Activated CD8-positive, alpha-beta memory T cell treated with anti-CD3 and anti-CD28 coated beads, Interleukin-2, amount 50 U/mL, for 24 hours (primary cell): ENCODE results near the gene ADAMTS4.

ENCODE experiments used
- DNase-seq: peaks from one replicate; pipeline ENCODE4 v3.0.0-alpha.2; 2020; ENCODE audit errors: extremely low read depth

Gene ADAMTS4

DNA sequence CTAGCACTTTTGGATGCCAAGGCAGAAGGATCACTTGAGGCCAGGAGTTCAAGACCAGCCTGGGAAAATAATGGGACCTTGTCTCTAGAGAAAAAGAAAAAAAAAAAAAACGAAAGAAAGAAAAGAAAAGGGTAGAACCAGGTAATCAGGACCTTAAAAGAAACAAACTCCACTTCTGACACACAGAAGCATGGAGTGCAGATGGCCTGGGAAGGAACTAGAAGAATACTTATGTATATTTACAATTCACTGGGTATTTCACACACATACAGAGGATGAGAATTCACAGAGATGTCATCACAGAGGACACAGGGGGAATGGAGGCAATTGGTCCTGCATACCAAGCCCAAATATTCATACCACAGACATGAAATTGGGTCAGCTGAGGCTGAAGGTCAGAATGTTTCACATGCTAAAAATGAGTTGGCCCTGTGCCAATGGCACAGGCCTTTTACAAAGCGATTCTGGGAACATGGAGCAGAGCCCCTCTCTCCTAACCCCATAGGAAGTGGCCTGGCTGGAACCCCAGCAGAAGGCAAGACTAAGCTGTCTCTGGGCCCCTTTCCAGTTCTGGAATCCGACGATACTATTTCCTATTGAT lies 26.0 kb downstream of the ADAMTS4 start:
- DNase-seq = no peak

DNA sequence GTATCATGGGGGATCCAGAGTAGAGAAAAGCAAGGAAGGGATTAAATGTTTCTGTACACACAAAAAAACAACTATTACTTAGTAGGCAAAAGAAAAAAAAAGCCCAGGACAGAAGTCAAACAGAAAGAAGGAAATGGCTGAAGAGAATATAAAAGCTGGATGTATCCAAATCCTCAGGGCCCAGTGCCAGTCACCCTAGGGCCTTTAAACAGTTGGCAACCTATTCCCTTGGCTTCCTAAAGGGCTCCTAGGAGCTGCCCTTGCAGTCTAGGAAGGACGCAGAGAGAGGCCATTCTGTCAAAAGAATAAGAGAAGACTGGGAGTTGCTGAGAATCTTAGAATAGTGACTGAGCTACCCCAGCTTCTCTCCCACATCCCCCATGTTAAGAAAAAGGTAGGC lies 26.5 kb downstream of the ADAMTS4 start:
- DNase-seq = no peak

DNA sequence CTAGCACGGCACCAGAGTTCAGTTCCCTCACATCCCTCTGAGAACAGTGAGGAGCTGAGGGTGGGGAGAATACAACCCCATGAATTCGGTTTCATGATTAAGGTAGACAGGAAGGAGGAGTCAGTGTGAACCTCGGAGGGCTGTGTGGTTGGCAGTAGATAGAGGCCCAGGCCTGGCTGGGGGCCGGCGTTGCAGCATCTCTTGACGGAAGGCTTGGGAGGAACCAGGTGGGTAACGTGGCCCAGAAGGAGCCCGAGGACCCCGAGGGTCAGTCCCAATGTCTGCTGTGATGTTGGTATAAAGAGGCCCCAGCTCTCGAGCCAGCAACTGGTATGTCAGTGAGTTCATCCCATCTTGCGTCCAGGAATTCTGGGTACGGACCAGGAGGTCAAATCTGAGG lies 27.2 kb downstream of the ADAMTS4 start:
- no peak for DNase-seq

DNA sequence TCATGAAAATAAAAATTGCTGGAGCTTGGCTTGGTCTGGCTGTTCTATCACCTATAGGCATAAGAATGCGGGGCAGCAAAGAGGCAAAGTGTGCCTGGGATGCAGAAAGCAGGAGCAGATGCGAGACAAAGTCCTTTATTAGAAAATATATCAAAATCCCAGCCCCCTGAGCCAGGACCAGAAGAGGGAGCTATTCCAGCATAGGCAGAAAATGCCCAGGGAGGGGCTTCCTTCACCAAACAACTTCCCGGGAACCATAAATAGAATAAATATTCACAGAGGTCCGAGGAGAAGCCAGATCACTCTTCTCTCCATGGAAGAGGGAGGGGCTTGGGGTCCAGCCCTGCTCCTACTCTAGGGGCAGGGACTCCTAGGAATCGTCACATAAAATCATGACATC lies 27.7 kb downstream of the ADAMTS4 start:
- DNase-seq = no peak

DNA sequence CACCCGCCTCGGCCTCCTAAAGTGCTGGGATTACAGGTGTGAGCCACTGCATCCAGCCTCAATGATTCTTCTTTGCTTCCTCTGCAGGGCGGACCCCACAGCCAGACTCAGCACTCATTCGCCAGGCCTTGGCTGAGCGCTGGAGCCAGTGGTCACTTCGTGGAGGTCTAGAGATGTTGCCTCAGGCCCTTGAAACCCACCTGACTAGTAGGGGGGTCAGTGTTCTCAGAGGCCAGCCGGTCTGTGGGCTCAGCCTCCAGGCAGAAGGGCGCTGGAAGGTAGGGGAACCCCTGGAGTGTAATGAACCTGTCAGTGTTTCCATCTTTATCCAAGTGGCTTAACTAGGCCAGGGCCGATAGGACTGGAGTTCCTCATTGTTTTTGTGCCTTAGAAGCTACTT lies 29.9 kb downstream of the ADAMTS4 start:
- no peak for DNase-seq

DNA sequence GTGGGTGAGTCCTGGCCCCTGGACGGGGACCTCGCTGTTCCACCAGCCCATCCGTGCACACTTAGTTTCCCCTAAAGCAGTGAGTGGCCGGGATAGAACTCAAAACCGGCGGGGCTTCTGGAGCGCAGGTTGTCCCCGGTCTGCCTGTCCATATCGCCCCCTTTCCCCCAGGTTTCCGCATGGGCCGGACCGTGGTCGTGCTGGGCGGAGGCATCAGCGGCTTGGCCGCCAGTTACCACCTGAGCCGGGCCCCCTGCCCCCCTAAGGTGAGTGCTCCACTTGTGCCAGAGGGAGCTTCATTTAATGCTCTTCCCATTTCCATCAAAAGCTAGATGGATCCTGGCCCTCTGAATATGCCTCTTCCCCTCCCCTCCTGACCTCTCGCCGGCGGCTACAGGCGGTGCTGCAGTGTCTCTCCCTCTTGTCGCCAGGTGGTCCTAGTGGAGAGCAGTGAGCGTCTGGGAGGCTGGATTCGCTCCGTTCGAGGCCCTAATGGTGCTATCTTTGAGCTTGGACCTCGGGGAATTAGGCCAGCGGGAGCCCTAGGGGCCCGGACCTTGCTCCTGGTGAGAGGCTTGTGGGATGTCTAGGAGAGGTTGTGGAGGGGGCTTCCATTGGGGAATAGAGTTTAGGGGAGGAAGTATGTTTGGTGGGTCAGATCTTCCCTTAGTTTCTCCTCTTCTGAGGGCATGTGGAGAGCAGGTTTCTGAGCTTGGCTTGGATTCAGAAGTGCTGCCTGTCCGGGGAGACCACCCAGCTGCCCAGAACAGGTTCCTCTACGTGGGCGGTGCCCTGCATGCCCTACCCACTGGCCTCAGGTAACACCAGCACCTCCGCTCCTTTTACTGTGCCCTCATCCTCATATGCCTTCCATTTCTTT lies 31.9 kb downstream of the ADAMTS4 start:
- no peak for DNase-seq

DNA sequence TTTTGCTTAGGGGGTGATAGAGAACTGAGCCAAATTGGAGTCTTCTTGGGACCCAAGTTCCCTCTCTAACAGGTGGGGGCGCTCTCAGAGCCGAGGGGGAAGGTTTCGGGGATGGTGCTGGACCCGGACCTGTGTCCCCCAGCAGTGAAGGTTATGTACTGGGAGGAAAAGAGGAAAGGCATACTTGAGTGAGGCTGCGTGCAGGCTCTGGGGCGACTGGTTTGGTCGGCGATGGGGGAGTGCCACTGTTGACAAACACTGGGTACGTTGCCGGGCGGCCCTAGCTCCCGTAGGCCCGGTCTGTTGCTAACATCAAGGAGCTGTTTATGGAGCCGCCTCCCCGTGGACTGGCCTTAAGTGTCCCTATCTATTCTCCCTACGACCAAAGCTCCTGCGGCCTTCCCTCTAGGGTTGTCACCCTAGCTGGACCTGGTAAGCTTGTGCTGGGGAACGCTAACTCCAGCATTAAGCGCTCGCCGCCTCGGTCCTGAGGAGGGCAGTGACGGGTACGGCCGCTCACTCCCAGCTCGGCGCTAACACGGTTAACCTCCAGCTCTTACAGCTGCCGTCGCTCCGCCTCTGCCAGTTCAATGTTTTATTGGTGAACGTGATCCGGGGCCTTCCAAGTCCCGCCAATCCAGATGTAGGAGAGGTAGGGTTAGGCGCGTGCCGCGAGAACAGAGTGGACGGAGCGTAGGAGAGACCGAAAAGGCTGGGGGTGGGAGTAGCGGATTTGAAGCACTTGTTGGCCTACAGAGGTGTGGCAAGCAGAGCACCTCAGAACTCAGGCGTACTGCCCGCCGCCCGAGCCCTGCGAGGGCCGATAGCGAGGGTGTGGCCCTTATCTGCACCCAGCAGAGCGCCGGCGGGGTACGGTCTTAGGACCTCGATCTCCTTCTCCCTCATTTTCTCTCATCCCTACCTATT lies 32.8 kb downstream of the ADAMTS4 start, which contains the start of gene PPOX:
Gene PPOX, plus strand, starts transcription at position 685 of the 927 bp plus-strand sequence. CDS start 422 bp downstream, outside the sequence.
- DNase-seq = peak; percentile 89

DNA sequence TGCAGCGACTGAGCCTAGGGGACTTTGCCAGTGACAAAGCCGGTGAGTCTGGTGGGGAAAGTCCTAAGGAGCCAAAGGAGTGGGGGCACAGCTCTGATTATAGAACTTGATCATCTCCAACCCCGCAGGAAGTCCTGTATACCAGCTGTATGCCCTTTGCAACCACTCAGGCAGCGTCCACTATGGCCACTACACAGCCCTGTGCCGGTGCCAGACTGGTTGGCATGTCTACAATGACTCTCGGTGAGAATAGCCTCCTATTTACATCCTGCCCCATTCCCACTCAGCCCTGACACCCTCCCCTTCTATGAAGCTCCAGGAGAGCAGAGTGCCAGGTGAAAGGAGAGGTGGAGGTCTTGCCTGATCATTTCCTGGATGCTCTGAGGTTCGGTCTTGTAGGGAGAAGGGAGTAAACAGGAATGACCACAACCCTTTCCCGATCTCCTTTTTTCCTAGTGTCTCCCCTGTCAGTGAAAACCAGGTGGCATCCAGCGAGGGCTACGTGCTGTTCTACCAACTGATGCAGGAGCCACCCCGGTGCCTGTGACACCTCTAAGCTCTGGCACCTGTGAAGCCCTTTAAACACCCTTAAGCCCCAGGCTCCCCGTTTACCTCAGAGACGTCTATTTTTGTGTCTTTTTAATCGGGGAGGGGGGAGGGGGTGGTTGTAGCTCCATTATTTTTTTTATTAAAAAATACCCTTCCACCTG lies 33.8 kb downstream of the ADAMTS4 start:
- DNase-seq = no peak

DNA sequence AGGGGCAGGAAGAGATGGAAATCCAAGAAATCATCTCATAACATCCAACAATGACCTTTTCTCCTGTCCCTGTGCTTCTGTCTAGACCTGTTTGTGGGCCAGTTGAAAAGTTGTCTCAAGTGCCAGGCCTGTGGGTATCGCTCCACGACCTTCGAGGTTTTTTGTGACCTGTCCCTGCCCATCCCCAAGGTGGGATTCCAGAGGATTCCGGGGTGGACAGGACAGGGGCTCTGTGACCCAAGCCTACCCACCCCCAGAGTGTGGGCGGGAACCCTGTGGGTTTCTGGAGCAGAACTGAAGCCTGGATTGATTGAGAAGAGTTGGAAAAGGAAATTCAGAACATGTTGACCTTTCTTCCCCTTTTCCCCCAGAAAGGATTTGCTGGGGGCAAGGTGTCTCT lies 35.1 kb downstream of the ADAMTS4 start:
- DNase-seq = no peak

DNA sequence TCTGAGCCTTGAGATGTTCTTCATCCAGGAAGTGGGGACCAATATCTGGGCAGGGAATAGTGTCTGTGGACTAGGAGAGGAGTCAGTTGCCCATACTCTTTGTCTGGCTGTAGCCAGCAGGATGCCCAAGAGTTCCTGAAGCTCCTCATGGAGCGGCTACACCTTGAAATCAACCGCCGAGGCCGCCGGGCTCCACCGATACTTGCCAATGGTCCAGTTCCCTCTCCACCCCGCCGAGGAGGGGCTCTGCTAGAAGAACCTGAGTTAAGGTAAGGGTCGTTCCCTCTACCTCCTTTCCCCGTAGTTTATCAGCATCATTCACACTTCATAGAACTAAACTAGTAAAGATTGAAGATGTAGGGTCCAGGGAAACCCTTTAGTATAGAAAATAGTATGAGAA lies 36.0 kb downstream of the ADAMTS4 start:
- DNase-seq = no peak

DNA sequence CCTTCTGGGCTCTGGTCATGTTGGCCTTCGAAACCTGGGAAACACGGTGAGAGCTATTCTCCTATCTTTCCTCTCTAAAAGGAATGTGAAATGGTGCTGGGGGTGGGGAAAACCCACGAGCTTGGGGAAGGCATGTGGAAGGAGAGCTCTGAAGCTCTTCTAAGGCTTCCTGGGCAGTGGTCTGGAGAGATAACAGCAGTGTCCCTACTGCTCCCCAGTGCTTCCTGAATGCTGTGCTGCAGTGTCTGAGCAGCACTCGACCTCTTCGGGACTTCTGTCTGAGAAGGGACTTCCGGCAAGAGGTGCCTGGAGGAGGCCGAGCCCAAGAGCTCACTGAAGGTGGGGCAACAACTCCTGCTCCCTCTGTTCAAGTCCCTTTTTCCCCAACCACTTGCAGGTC lies 36.8 kb downstream of the ADAMTS4 start:
- no peak for DNase-seq

DNA sequence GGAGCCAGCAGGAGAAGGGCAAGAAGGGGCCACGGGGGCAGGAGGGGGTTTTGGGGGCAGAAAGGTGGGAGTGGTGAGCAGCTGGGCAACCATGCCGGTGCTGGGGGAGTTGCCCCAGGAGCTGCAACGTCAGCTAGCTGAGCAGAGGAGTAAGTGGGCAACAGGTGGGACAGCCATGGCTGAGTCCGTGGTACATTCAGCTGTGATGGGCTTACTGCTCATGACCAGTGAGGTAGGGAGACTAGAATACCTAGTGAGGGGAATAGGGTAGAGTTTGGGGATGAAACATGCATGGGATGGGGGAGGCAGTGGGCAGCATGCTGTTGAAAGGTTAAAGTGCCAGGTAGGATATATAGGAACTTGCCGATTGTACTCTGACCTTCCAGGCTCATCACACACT lies 37.2 kb downstream of the ADAMTS4 start:
- DNase-seq = no peak

DNA sequence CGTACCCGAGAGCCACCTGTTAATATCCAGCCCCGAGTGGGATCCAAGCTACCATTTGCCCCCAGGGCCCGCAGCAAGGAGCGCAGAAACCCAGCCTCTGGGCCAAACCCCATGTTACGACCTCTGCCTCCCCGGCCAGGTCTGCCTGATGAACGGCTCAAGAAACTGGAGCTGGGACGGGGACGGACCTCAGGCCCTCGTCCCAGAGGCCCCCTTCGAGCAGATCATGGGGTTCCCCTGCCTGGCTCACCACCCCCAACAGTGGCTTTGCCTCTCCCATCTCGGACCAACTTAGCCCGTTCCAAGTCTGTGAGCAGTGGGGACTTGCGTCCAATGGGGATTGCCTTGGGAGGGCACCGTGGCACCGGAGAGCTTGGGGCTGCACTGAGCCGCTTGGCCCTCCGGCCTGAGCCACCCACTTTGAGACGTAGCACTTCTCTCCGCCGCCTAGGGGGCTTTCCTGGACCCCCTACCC lies 38.1 kb downstream of the ADAMTS4 start:
- no peak for DNase-seq

DNA sequence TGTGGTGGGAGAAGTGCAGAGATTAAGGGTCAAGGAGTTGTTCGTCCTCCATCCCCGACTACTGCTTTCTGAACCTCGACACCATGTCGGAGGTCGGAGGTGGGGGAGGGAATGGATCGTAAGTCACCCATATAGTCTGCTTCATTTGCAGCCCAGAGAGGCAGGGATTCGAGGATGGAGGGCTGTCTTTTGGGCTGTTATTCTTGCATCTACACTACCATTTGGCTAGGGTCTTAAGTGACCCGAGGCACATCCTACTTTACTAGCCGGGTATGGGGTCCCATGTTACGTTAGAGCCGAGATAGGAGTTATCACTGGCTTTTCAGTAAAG lies 39.0 kb downstream of the ADAMTS4 start:
- no peak for DNase-seq

DNA sequence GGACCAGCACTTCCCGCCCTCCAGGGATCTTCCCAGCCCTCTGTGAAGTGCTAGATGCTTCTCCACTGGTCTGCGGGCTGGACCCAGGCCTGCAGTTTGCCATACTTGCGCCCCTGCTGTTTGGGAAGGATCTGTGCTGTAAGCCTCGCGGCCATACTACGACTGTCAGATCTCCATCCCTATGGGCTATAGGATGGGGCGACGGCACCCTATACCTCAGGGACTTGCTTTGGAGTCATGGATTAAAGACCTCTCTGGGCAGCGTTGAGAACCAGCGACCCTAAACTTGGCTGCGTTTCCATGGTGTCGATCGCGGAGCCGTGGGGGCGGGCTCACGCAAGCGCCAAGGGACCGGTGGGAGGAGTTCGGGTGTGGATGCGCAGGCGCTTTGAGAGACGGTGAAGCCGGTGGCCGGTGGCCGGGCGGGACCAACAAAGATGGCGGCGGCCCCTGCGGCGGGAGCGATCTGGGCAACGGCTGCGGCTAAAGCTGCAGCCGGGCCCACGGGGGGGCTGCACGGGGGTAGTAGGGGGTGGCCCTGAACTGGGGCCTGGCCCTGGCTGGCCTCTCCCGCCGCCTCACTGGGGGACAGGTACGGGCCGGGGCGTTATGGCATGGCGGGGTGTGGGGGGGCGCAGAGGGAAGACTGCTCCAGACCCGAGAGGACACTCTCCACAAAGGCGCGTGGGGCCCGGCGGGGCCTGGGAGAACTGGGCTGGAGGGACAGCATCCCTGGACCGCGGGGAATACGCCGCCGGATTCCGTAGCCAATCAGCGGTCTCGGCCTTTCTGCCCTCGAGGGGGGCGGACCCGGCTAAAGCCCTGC lies 39.6 kb downstream of the ADAMTS4 start, which contains the start of gene USP21:
Gene USP21, plus strand, starts transcription at position 414 of the 826 bp plus-strand sequence. CDS start 1,141 bp downstream, outside the sequence.
- DNase-seq = peak; percentile 81

DNA sequence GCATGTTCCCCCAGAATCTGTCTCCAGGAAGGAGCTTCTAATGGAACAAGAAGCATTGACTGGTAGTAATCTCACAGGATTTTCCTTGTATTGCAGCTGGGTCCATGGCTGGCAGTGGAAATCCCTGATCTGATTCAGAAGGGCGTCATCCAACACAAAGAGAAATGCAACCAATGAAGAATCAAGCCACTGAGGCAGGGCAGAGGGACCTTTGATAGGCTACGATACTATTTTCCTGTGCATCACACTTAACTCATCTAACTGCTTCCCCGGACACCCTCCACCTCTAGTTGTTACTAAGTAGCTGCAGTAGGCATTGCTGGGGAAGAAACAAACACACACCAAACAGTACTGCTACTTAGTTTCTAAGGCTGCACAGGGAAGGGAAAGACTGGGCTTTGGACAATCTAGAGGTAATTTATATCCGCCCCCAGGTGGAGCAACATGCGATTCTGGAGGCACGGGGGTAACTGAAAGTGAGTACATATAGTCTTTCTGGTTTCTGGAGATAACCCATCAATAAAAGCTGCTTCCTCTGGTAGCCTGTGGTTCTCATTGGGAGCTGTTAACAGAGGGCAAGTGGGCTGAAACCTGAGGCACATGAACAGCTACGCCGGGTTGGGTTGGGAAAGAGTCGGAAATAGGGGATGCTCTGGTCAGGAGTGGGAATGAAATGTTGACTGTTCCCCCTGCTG lies 40.4 kb downstream of the ADAMTS4 start:
- no peak for DNase-seq

DNA sequence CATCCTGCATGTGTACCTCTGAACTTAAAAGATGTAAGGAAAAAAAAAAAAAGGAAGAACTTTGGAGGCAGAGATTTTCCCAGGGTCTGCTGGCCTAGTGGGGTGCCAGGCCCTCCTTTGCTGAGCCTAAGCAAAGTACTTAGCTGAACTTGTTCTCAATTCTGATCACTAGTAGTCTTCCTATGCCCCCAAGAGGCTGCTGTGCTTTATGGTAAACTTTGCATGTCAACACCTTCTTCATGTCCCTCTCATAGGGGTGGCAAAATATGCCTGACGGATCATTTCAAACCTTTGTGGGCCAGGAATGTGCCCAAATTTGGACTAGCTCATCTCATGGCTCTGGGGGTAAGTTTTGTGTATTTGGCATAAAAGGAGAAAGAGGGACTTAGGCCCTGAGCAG lies 41.0 kb downstream of the ADAMTS4 start:
- DNase-seq = no peak

DNA sequence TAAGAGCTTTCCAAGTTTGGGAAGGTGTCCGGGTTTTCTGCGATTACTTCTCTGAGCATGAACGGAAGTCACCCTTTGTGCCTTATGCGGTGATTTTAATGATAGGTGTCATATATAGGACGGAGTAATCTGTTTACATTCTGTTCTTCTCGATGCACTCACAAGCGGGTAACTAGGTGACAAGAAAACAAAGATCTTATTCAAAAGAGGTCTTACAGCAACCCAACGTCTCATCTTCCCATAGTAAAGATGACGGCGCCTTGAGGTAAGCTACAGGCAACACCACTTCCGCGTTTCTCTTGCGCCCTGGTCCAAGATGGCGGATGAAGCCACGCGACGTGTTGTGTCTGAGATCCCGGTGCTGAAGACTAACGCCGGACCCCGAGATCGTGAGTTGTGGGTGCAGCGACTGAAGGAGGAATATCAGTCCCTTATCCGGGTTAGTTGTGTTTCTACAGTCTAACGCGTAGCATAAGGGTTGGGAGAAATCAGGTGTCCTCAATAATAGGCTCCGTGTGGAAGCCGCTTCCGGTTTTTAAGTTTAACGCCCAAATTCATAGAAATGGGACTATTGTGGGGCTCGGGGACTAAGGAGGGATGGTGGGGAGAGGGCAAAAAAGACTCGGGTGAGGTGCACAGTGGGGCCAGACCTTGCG lies 45.0 kb downstream of the ADAMTS4 start, which contains the start of gene UFC1:
Gene UFC1, plus strand, starts transcription at position 297 of the 656 bp plus-strand sequence. Its CDS starts 20 bp downstream, at position 317.
- peak; percentile 53 for DNase-seq

DNA sequence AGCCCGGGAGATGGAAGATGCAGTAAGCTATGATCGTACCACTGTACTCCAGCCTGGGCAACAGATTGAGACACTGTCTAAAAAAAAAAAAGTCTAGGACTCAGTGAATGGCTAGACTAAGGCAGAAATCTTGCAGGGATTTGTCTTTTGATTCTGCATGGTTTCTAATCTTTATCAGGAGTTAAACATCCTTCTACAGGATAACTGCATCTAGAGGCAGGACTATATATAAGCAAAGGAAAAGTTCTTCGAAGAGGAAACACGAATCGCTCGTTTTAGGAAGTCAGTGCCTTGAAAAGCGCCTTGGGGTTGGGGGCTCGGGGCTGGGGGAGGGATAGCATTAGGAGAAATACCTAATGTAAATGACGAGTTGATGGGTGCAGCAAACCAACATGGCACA lies 45.7 kb downstream of the ADAMTS4 start:
- no peak for DNase-seq
